Activated CD8-positive, alpha-beta T cell treated with anti-CD3 and anti-CD28 coated beads for 36 hours (primary cell): ENCODE measurements around the gene ACTN1. TPM values are rescaled to one million over a fixed set of nuclear protein-coding genes. Genes with fewer than 3 reads are reported as not detected.

ENCODE experiments used
- ATAC-seq: fragments of 200-7000 bp; cut with Tn5 transposase; one replicate; pipeline ENCODE4 v1.10.0; 2021; ENCODE audit warnings: mild to moderate bottlenecking, moderate library complexity
- CTCF ChIA-PET: fragments of 350-600 bp; sonication (Branson Sonifier 250); formaldehyde crosslinking; loops from one replicate; lab custom pipeline; 2021; ENCODE audit warnings: antibody characterized with exemption; lab: Charles Lee
- POLR2A ChIA-PET: fragments of 350-600 bp; sonication (Branson Sonifier 250); formaldehyde crosslinking; loops from one replicate; lab custom pipeline; 2021; ENCODE audit warnings: antibody characterized with exemption; lab: Charles Lee
- DNase-seq: peaks from one replicate; pipeline ENCODE4 v3.0.0-alpha.2; 2020
- H3K27ac Mint-ChIP-seq: one replicate; pipeline ENCODE4 v1.8.0; 2021; ENCODE audit warnings: mild to moderate bottlenecking, mixed read lengths
- H3K27me3 Mint-ChIP-seq: one replicate; pipeline ENCODE4 v1.8.0; 2021; ENCODE audit warnings: mixed read lengths
- H3K36me3 Mint-ChIP-seq: one replicate; pipeline ENCODE4 v1.8.0; 2021; ENCODE audit warnings: low read depth, mixed read lengths
- H3K4me1 Mint-ChIP-seq: one replicate; pipeline ENCODE4 v1.8.0; 2021; ENCODE audit warnings: low read depth, mixed read lengths
- H3K4me3 Mint-ChIP-seq: one replicate; pipeline ENCODE4 v1.8.0; 2021; ENCODE audit warnings: mild to moderate bottlenecking, moderate library complexity, mixed read lengths
- H3K9me3 Mint-ChIP-seq: one replicate; pipeline ENCODE4 v1.8.0; 2021; ENCODE audit warnings: mixed read lengths
- intact Hi-C: fragments of 100-400 bp; cut with micrococcal nuclease; formaldehyde crosslinking; loops from one replicate; pipeline ENCODE4 v1.10.0; 2022
- total RNA-seq, 2 experiments: library from RNA; stranded (reverse); gene quantifications; one replicate each; pipeline ENCODE4 v1.2.3, GENCODE V29; 2021
- TF ChIP-seq, protein P1 (sequence below): fragments of 200-600 bp; IDR thresholded peaks from one replicate; pipeline ENCODE4 v1.8.0; 2022; ENCODE audit warnings: antibody characterized with exemption, mild to moderate bottlenecking

Gene ACTN1
- total RNA-seq, 2 experiments from 2014 or later = 214 TPM

DNA sequence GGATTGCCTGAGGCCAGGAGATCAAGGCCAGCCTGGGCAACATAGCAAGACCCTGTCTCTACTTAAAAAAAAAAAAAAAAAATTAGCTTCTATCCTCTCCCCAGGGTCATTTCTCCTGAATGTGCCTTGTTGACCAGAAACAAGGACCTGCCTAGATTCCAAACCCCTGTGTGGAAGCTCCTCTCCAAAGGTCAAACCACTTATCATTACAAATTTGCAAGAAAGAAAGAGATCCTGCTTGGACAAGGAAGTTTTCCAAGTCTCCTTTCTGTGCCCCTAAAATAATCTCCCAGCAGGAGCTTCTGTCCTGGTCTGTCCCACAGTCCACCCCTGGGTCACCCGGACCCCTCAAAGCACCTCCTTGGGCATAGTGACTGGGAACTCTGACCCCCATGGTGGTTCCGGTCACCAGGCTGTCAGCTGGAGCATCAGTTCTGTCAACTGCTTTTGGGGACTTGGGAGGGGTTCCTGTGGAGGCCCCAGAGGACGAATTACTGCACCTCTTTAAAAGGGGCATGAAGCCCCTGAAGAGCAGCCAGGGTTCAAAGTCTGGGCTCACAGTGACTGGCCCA lies 38.4 kb downstream of the ACTN1 start:
- TF ChIP-seq, protein P1, sequence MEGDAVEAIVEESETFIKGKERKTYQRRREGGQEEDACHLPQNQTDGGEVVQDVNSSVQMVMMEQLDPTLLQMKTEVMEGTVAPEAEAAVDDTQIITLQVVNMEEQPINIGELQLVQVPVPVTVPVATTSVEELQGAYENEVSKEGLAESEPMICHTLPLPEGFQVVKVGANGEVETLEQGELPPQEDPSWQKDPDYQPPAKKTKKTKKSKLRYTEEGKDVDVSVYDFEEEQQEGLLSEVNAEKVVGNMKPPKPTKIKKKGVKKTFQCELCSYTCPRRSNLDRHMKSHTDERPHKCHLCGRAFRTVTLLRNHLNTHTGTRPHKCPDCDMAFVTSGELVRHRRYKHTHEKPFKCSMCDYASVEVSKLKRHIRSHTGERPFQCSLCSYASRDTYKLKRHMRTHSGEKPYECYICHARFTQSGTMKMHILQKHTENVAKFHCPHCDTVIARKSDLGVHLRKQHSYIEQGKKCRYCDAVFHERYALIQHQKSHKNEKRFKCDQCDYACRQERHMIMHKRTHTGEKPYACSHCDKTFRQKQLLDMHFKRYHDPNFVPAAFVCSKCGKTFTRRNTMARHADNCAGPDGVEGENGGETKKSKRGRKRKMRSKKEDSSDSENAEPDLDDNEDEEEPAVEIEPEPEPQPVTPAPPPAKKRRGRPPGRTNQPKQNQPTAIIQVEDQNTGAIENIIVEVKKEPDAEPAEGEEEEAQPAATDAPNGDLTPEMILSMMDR = no peak
- Mint-ChIP-seq H3K36me3 (peaks cover 13% of the 10 kb centered on the region), H3K4me1 (peaks cover 85% of the 10 kb centered on the region), H3K9me3 (no peaks in the 10 kb centered on the region), H3K27me3 (no peaks in the 10 kb centered on the region), H3K4me3 (no peak overlapping the region), H3K27ac (peak overlapping the region; percentile 68)
- ATAC-seq (no peak), DNase-seq (no peak)
- intact Hi-C loops = no loop called here
- ChIA-PET CTCF (interaction anchor here (1.0 to 5.2 kb wide), 10 partner anchors 8 to 115 kb away, joined by 3 to 38 read pairs (median 6); no protein-coding TSS in a partner anchor), POLR2A (interaction anchor here (1.0 to 2.4 kb wide), 3 partner anchors 11 to 36 kb away, joined by 3 to 8 read pairs (median 8); no protein-coding TSS in a partner anchor)

GRCh38 chr14:68939893-68940613 lies 39.0 kb downstream of the ACTN1 start:
- Mint-ChIP-seq H3K4me1 (peaks cover 83% of the 10 kb centered on the region), H3K27ac (peak overlapping the region; percentile 84), H3K36me3 (peaks cover 8% of the 10 kb centered on the region), H3K9me3 (no peaks in the 10 kb centered on the region), H3K27me3 (no peaks in the 10 kb centered on the region), H3K4me3 (no peak overlapping the region)
- POLR2A ChIA-PET = interaction anchor here (0.7 to 2.4 kb wide), 9 partner anchors 8 to 37 kb away, joined by 3 to 8 read pairs (median 4); no protein-coding TSS in a partner anchor
- DNase-seq (peak; percentile 48), ATAC-seq (peak; percentile 62)
- CTCF ChIA-PET = interaction anchor here (1.0 to 5.2 kb wide), 13 partner anchors 9 to 96 kb away, joined by 3 to 38 read pairs (median 4); no protein-coding TSS in a partner anchor
- intact Hi-C loops = no loop called here
- TF ChIP-seq, protein P1 = no peak

DNA sequence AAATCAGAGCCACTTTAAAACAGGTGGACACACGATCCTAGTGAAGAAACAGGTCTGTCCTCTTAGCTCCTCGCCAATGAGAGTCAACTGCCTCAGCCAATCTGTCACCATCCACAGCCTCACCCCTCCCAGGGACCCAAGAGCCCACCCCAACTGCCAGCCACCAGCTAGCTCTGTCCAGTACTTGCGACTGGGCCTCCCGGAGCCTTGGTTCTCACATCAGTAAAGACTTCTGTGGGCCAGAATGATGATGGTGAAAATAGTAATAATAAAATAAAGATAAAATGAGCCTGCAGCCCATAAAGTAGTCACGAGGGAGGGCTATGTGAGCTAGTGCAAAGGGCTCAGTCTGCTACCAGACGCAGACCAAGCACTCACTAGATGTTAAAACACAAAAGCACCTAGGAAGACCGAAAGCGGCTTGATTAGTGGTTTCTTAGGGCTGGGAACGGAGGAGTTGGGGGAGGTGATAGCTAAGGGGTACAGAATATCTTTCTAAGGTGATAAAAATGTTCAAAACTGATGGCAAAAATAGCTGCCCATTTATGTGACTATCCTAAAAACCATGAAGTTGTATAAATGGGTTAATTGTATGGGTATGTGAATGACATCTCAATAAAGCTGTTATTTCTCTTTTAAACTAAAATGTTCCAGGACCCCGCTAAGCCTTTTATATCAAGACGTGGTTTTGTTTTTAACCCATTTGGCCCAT lies 39.8 kb downstream of the ACTN1 start:
- ChIA-PET CTCF (interaction anchor here (0.6 to 5.2 kb wide), 16 partner anchors 9 to 95 kb away, joined by 3 to 38 read pairs (median 4); no protein-coding TSS in a partner anchor), POLR2A (interaction anchor here (0.7 to 2.4 kb wide), 8 partner anchors 7 to 24 kb away, joined by 3 to 8 read pairs (median 5); no protein-coding TSS in a partner anchor)
- DNase-seq = no peak
- Mint-ChIP-seq H3K36me3 (peaks cover 9% of the 10 kb centered on the region), H3K4me1 (peaks cover 86% of the 10 kb centered on the region), H3K27ac (peak overlapping the region; percentile 84), H3K9me3 (no peaks in the 10 kb centered on the region), H3K4me3 (no peak overlapping the region), H3K27me3 (no peaks in the 10 kb centered on the region)
- ATAC-seq = no peak
- TF ChIP-seq, protein P1 = no peak
- intact Hi-C loops = no loop called here

DNA sequence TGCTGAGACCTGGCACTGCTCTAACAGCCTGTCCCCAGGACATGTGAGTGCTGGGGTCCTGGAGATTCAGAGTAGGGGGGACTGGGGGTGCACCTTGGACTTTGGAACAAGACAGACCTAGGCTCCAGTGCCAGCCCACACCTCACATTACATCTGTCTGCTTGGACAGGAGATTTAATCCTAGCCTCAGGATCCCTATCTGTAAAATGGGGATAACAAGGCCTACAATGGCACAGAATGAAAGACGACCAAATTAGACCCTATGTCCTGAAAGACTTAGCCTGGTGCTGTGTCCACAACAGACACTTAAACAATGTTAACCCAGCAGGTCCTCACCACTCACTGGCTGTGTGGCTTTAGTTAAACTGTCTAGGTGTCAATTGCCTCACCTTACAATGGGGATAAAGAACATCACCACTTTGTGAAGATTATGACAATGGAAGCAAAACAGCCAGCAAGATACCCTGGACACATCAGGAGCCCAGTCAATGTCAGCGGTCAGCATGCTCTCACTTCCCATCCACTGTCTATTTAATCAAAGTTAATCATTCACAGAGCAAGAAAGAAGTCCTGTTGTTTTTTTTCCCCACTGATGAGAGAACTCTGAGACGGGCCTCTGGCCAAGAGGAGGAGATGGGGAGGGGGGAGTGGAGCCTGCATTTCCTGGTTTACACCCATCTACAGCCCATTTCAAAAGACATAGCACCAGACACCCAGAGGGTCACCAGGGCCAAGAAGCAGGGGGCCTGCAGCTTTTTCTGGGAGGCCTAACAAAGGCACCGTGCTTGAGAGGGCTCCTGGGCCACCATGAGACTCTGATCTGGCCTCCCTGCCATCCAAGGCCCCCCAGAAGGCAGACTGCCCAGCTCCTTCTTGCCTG lies 40.6 kb downstream of the ACTN1 start:
- Mint-ChIP-seq H3K9me3 (no peaks in the 10 kb centered on the region), H3K4me1 (peaks cover 88% of the 10 kb centered on the region), H3K27me3 (no peaks in the 10 kb centered on the region), H3K4me3 (no peak overlapping the region), H3K36me3 (peaks cover 9% of the 10 kb centered on the region), H3K27ac (peak overlapping the region; percentile 84)
- no peak for ATAC-seq
- no peak for DNase-seq
- TF ChIP-seq, protein P1 = no peak
- intact Hi-C loops = no loop called here
- ChIA-PET CTCF (interaction anchor here (0.6 to 5.2 kb wide), 9 partner anchors 8 to 48 kb away, joined by 3 to 38 read pairs (median 4); no protein-coding TSS in a partner anchor), POLR2A (interaction anchor here (1.1 to 2.4 kb wide), 6 partner anchors 12 to 40 kb away, joined by 3 to 8 read pairs (median 4); no protein-coding TSS in a partner anchor)
